Hepatocyte (in vitro differentiated cells): ENCODE results near the gene TMPRSS2.

Experiments
- CTCF ChIP-seq: fragments of 200-600 bp; sonication (generic); IDR thresholded peaks from 2 replicates; pipeline ENCODE4 v1.5.1; 2016; ENCODE audit warnings: antibody characterized with exemption, mild to moderate bottlenecking; ENCODE audit not compliant: poor library complexity
- EZH2 ChIP-seq: fragments of 200-600 bp; sonication (generic); IDR thresholded peaks from 2 replicates; pipeline ENCODE4 v1.6.1; 2016; ENCODE audit warnings: antibody characterized with exemption, mild to moderate bottlenecking, borderline replicate concordance

- TF ChIP-seq CTCF (no peak), EZH2 (no peak)
These were observed 30.2 kb downstream of the TMPRSS2 start for GRCh38 chr21:41477641-41478318.
